Esophagus squamous epithelium (tissue), 4 donors: ENCODE data around the gene LENEP.

Experiments
- POLR2A ChIP-seq, 4 donors: fragments of 450-650 bp; IDR thresholded peaks; one replicate each; pipeline ENCODE4 v1.6.1; 2017; ENCODE audit warnings: antibody characterized with exemption in 4 of 4, mild to moderate bottlenecking in 4 of 4, moderate library complexity in 3 of 4
- TF ChIP-seq, protein P1 (sequence below), 6 experiments: fragments of 450-650 bp in 4 of 6; fragments of 200-600 bp in 2 of 6; sonication (generic) in 2 of 6; IDR thresholded peaks; one replicate each; pipeline ENCODE4 v1.5.1; 2016 to 2019; ENCODE audit warnings: antibody characterized with exemption in 6 of 6, mild to moderate bottlenecking in 4 of 6, moderate library complexity in 4 of 6

DNA sequence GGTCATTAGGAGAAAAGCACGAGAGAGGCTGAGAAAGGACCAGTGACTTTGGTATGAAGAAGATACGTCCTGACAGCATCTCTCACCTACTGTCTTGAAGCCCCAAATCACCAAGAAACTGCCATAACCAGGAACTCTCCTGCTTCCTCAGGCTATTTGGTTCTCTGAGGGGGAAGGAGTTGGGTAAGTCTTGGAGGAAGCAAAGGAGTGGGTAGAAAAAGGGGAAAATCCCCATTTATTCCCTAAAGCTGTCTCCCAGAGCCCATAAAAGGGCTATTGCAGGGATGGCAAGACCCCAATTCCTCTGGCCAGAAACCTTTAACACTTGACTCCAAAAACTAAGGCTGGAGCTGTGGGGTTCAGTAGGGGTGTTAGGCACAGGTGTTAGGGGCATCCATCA is 35.4 kb upstream of the LENEP start:
- TF ChIP-seq, protein P1, sequence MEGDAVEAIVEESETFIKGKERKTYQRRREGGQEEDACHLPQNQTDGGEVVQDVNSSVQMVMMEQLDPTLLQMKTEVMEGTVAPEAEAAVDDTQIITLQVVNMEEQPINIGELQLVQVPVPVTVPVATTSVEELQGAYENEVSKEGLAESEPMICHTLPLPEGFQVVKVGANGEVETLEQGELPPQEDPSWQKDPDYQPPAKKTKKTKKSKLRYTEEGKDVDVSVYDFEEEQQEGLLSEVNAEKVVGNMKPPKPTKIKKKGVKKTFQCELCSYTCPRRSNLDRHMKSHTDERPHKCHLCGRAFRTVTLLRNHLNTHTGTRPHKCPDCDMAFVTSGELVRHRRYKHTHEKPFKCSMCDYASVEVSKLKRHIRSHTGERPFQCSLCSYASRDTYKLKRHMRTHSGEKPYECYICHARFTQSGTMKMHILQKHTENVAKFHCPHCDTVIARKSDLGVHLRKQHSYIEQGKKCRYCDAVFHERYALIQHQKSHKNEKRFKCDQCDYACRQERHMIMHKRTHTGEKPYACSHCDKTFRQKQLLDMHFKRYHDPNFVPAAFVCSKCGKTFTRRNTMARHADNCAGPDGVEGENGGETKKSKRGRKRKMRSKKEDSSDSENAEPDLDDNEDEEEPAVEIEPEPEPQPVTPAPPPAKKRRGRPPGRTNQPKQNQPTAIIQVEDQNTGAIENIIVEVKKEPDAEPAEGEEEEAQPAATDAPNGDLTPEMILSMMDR (IDR thresholded peaks at IDR 0.05) = no peak
- no peak for TF ChIP-seq POLR2A (IDR thresholded peaks at IDR 0.05)
